Skeletal muscle satellite cell (primary cell): Measurements from ENCODE around the gene GNA14.
A peak's percentile ranks its signal among the peaks of the same experiment; 100 is the strongest.

Experiments used
- H3K27me3 ChIP-seq: 2 replicates; pipeline ENCODE4 v1.7.0; 2013; ENCODE audit warnings: low read length; ENCODE audit not compliant: control insufficient read depth, insufficient read depth
- H3K36me3 ChIP-seq: 2 replicates; pipeline ENCODE4 v1.7.0; 2013; ENCODE audit warnings: mild to moderate bottlenecking, control low read depth, low read length; ENCODE audit not compliant: insufficient read depth
- H3K4me1 ChIP-seq: 2 replicates; pipeline ENCODE4 v1.7.0; 2013; ENCODE audit warnings: low read length; ENCODE audit not compliant: control insufficient read depth, insufficient read depth
- H3K4me2 ChIP-seq: 2 replicates; pipeline ENCODE4 v1.7.0; 2013; ENCODE audit warnings: mild to moderate bottlenecking, low read length
- H3K4me3 ChIP-seq: 2 replicates; pipeline ENCODE4 v1.7.0; 2013; ENCODE audit warnings: low read length
- H3K9ac ChIP-seq: 2 replicates; pipeline ENCODE4 v1.7.0; 2013; ENCODE audit warnings: mild to moderate bottlenecking, low read depth, low read length, moderate library complexity
- H3K9me3 ChIP-seq: replicated peaks from 2 replicates; pipeline ENCODE4 v1.7.0; 2013; ENCODE audit warnings: mild to moderate bottlenecking, control low read depth, low read length

Gene GNA14

GRCh38 chr9:77599492-77599891 is 48.6 kb downstream of the GNA14 start:
- Histone ChIP-seq H3K4me3 (no peak overlapping the region), H3K9me3 (no peaks in the 10 kb centered on the region), H3K4me2 (no peak overlapping the region), H3K4me1 (peaks cover 9% of the 10 kb centered on the region), H3K9ac (no peak overlapping the region), H3K27me3 (peaks cover 4% of the 10 kb centered on the region), H3K36me3 (no peaks in the 10 kb centered on the region)

- no peak overlapping the region for H3K4me2 ChIP-seq
Observed at GRCh38 chr9:77598991-77599390, 49.1 kb downstream of the GNA14 start.

GRCh38 chr9:77598524-77598923 is 49.6 kb downstream of the GNA14 start:
- Histone ChIP-seq H3K27me3 (peaks cover 4% of the 10 kb centered on the region), H3K4me1 (peaks cover 9% of the 10 kb centered on the region), H3K4me2 (no peak overlapping the region), H3K36me3 (no peaks in the 10 kb centered on the region), H3K9ac (no peak overlapping the region), H3K9me3 (no peaks in the 10 kb centered on the region), H3K4me3 (no peak overlapping the region)

More at GRCh38 chr9:77598991-77599390, 49.1 kb downstream of the GNA14 start:
- Histone ChIP-seq H3K9me3 (no peaks in the 10 kb centered on the region), H3K27me3 (peaks cover 4% of the 10 kb centered on the region), H3K36me3 (no peaks in the 10 kb centered on the region), H3K4me3 (no peak overlapping the region), H3K9ac (no peak overlapping the region), H3K4me1 (peaks cover 9% of the 10 kb centered on the region)

- H3K36me3 ChIP-seq: no peaks in the 10 kb centered on the region
- H3K4me1 ChIP-seq: peaks cover 9% of the 10 kb centered on the region
- H3K9me3 ChIP-seq: no peaks in the 10 kb centered on the region
- no peak overlapping the region for H3K4me2 ChIP-seq
- H3K27me3 ChIP-seq: peaks cover 4% of the 10 kb centered on the region
- no peak overlapping the region for H3K4me3 ChIP-seq
- no peak overlapping the region for H3K9ac ChIP-seq
Observed at GRCh38 chr9:77597057-77597456, 51.1 kb downstream of the GNA14 start.

GRCh38 chr9:77595426-77596095 is 52.6 kb downstream of the GNA14 start:
- Histone ChIP-seq H3K36me3 (no peaks in the 10 kb centered on the region), H3K4me1 (peaks cover 9% of the 10 kb centered on the region), H3K4me2 (no peak overlapping the region)

GRCh38 chr9:77594963-77595362 is 53.2 kb downstream of the GNA14 start:
- Histone ChIP-seq H3K4me1 (peaks cover 9% of the 10 kb centered on the region), H3K9me3 (no peaks in the 10 kb centered on the region), H3K4me3 (no peak overlapping the region), H3K27me3 (peaks cover 4% of the 10 kb centered on the region), H3K36me3 (no peaks in the 10 kb centered on the region), H3K9ac (no peak overlapping the region), H3K4me2 (no peak overlapping the region)

More at GRCh38 chr9:77595426-77596095, 52.6 kb downstream of the GNA14 start:
- no peak overlapping the region for H3K9ac ChIP-seq
- no peak overlapping the region for H3K4me3 ChIP-seq
- peaks cover 4% of the 10 kb centered on the region for H3K27me3 ChIP-seq
- H3K9me3 ChIP-seq: no peaks in the 10 kb centered on the region

- H3K9ac ChIP-seq: no peak overlapping the region
- no peaks in the 10 kb centered on the region for H3K9me3 ChIP-seq
- no peaks in the 10 kb centered on the region for H3K36me3 ChIP-seq
- H3K27me3 ChIP-seq: peaks cover 4% of the 10 kb centered on the region
- no peak overlapping the region for H3K4me3 ChIP-seq
- no peak overlapping the region for H3K4me2 ChIP-seq
- peaks cover 12% of the 10 kb centered on the region for H3K4me1 ChIP-seq
Observed at GRCh38 chr9:77593528-77593927, 54.6 kb downstream of the GNA14 start.

- H3K36me3 ChIP-seq: no peaks in the 10 kb centered on the region
- peaks cover 15% of the 10 kb centered on the region for H3K4me1 ChIP-seq
- H3K27me3 ChIP-seq: peaks cover 4% of the 10 kb centered on the region
- no peak overlapping the region for H3K9ac ChIP-seq
- H3K4me2 ChIP-seq: no peak overlapping the region
- H3K9me3 ChIP-seq: no peaks in the 10 kb centered on the region
- H3K4me3 ChIP-seq: no peak overlapping the region
Observed at GRCh38 chr9:77592476-77592875, 55.6 kb downstream of the GNA14 start.

GRCh38 chr9:77589046-77589795 is 58.9 kb downstream of the GNA14 start:
- peak overlapping the region; percentile 2 for H3K9ac ChIP-seq

GRCh38 chr9:77588271-77588937 is 59.7 kb downstream of the GNA14 start:
- Histone ChIP-seq H3K4me2 (peak overlapping the region; percentile 42), H3K36me3 (no peaks in the 10 kb centered on the region), H3K9me3 (no peaks in the 10 kb centered on the region), H3K4me1 (peaks cover 15% of the 10 kb centered on the region), H3K4me3 (no peak overlapping the region), H3K9ac (peak overlapping the region; percentile 21), H3K27me3 (peaks cover 5% of the 10 kb centered on the region)

More at GRCh38 chr9:77589046-77589795, 58.9 kb downstream of the GNA14 start:
- H3K4me1 ChIP-seq: peaks cover 15% of the 10 kb centered on the region
- H3K9me3 ChIP-seq: no peaks in the 10 kb centered on the region
- no peak overlapping the region for H3K4me2 ChIP-seq
- H3K4me3 ChIP-seq: no peak overlapping the region
- H3K36me3 ChIP-seq: no peaks in the 10 kb centered on the region
- no peaks in the 10 kb centered on the region for H3K27me3 ChIP-seq

GRCh38 chr9:77587851-77588250 is 60.3 kb downstream of the GNA14 start:
- Histone ChIP-seq H3K27me3 (peaks cover 8% of the 10 kb centered on the region), H3K4me1 (peaks cover 15% of the 10 kb centered on the region), H3K4me3 (no peak overlapping the region), H3K9me3 (no peaks in the 10 kb centered on the region), H3K4me2 (peak overlapping the region; percentile 42), H3K36me3 (no peaks in the 10 kb centered on the region), H3K9ac (peak overlapping the region; percentile 21)
